ENCODE data around the gene CFDP1.

Gene CFDP1

GRCh38 chr16:75402821-75403475 lies 30.4 kb downstream of the CFDP1 start:
- DNase-seq = peak; percentile 36

- no peak for DNase-seq
Measured at GRCh38 chr16:75402159-75402820, 31.0 kb downstream of the CFDP1 start.

- DNase-seq = no peak
Measured at GRCh38 chr16:75401691-75402090, 31.6 kb downstream of the CFDP1 start.

- no peak for DNase-seq
Measured at GRCh38 chr16:75398333-75398732, 35.0 kb downstream of the CFDP1 start.

GRCh38 chr16:75394941-75395340 lies 38.4 kb downstream of the CFDP1 start:
- no peak for DNase-seq

GRCh38 chr16:75392906-75393305 lies 40.4 kb downstream of the CFDP1 start:
- DNase-seq = no peak

GRCh38 chr16:75390926-75391653 lies 42.2 kb downstream of the CFDP1 start:
- no peak for DNase-seq

- DNase-seq = no peak
Measured at GRCh38 chr16:75389096-75389690, 44.1 kb downstream of the CFDP1 start.

- DNase-seq = no peak
Measured at GRCh38 chr16:75387951-75388350, 45.4 kb downstream of the CFDP1 start.

GRCh38 chr16:75385507-75386152 lies 47.7 kb downstream of the CFDP1 start:
- DNase-seq = peak; percentile 63

- DNase-seq = no peak
Measured at GRCh38 chr16:75383141-75383540, 50.2 kb downstream of the CFDP1 start.

GRCh38 chr16:75382611-75383010 lies 50.7 kb downstream of the CFDP1 start:
- no peak for DNase-seq

- DNase-seq = no peak
Measured at GRCh38 chr16:75380870-75381269, 52.4 kb downstream of the CFDP1 start.

GRCh38 chr16:75379911-75380847 lies 53.1 kb downstream of the CFDP1 start:
- DNase-seq = no peak

- DNase-seq = no peak
Measured at GRCh38 chr16:75379339-75379738, 54.0 kb downstream of the CFDP1 start.

- no peak for DNase-seq
Measured at GRCh38 chr16:75378616-75379015, 54.7 kb downstream of the CFDP1 start.

- DNase-seq = no peak
Measured at GRCh38 chr16:75377729-75378386, 55.4 kb downstream of the CFDP1 start.

GRCh38 chr16:75376475-75377161 lies 56.7 kb downstream of the CFDP1 start:
- DNase-seq = no peak

- no peak for DNase-seq
Measured at GRCh38 chr16:75374388-75374787, 58.9 kb downstream of the CFDP1 start.

- no peak for DNase-seq
Measured at GRCh38 chr16:75372236-75372856, 61.0 kb downstream of the CFDP1 start.
